ENCODE measurements around the gene DOK5. TPM values are rescaled to one million over a fixed set of nuclear protein-coding genes. Genes with fewer than 3 reads are reported as not detected.

DOK5 gene
- total and polyA plus RNA-seq, 2 donors (not counting 3 experiments of a cell fraction or from before 2014, with no cell fraction given): 3.5 to 14.2 TPM

DNA sequence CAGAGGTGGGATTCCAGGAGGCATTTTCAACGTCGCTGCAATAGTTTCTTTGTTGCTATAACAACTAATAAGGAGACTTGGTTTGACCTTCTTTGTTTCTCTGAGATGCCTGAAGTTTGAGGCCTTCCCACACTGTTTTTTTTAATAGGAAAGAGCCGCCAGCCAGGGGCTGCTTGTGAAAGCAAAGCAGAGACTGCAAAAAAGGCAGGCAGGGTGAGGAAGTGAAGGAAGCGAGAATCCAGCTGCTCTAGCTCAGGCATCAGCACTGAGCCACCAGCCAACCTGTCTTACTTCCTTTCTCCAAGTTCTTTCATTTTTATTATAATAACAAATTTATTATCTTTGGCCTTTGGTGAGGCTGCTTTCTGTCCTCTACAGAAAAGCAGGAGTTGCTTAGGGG, 179.1 kb downstream of the DOK5 start:
- no peaks in the 10 kb centered on the region for H3K9me3 ChIP-seq (replicated peaks; ENCODE audit: control insufficient read depth, insufficient read depth, low read length)
- BruUV-seq (replicated peaks): no TSS peak
- no peaks in the 10 kb centered on the region for H4K20me1 ChIP-seq (replicated peaks; ENCODE audit: control insufficient read depth, extremely low read depth, insufficient read depth, low read length)
- ChIA-PET POLR2A (no interaction called here), CTCF (no interaction called here)
- no peak overlapping the region for H3K27ac ChIP-seq (ENCODE audit: insufficient read depth, low read depth, low read length)
- H2AFZ ChIP-seq (ENCODE audit: low read depth, low read length): no peak overlapping the region
- H3K36me3 ChIP-seq (ENCODE audit: control insufficient read depth in 2 of 2, extremely low read depth in 1 of 2, insufficient read depth in 2 of 2, low read length in 2 of 2): no peaks in the 10 kb centered on the region
- H3K9me1 ChIP-seq (replicated peaks; ENCODE audit: control insufficient read depth, extremely low read depth, insufficient read depth, low read length): no peaks in the 10 kb centered on the region
- intact Hi-C loops (cut with micrococcal nuclease) (no loop called here), dilution Hi-C loops (cut with MboI; ENCODE audit: extremely low pct_ligation_motif_present, low sequenced_read_pairs) (no loop called here)
- TF ChIP-seq EZH2 (IDR thresholded peaks at IDR 0.05; ENCODE audit: borderline replicate concordance, low read depth, low read length, severe bottlenecking) (no peak), MYC (IDR thresholded peaks at IDR 0.05; ENCODE audit: low read depth, low read length) (no peak), POLR2A (IDR thresholded peaks at IDR 0.05; ENCODE audit: low read depth, low read length) (no peak), FOS (IDR thresholded peaks at IDR 0.05; ENCODE audit: borderline replicate concordance, insufficient read depth, low read length) (no peak), GATA2 (IDR thresholded peaks at IDR 0.05; ENCODE audit: insufficient read depth, insufficient read length, low read depth, low read length) (no peak), POLR2AphosphoS5 (IDR thresholded peaks at IDR 0.05; ENCODE audit: insufficient read depth, low read depth, low read length) (no peak), JUN (IDR thresholded peaks at IDR 0.05; ENCODE audit: borderline replicate concordance, insufficient read depth, insufficient read length, low read depth) (no peak)
- TF ChIP-seq, protein P1, sequence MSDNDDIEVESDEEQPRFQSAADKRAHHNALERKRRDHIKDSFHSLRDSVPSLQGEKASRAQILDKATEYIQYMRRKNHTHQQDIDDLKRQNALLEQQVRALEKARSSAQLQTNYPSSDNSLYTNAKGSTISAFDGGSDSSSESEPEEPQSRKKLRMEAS (IDR thresholded peaks at IDR 0.05; ENCODE audit: insufficient read depth, insufficient read length): no peak
- TF ChIP-seq, protein P2, sequence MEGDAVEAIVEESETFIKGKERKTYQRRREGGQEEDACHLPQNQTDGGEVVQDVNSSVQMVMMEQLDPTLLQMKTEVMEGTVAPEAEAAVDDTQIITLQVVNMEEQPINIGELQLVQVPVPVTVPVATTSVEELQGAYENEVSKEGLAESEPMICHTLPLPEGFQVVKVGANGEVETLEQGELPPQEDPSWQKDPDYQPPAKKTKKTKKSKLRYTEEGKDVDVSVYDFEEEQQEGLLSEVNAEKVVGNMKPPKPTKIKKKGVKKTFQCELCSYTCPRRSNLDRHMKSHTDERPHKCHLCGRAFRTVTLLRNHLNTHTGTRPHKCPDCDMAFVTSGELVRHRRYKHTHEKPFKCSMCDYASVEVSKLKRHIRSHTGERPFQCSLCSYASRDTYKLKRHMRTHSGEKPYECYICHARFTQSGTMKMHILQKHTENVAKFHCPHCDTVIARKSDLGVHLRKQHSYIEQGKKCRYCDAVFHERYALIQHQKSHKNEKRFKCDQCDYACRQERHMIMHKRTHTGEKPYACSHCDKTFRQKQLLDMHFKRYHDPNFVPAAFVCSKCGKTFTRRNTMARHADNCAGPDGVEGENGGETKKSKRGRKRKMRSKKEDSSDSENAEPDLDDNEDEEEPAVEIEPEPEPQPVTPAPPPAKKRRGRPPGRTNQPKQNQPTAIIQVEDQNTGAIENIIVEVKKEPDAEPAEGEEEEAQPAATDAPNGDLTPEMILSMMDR (IDR thresholded peaks at IDR 0.05; ENCODE audit: extremely low read depth in 1 of 2, insufficient read depth in 1 of 2, low read depth in 1 of 2, low read length in 2 of 2): no peak
- H3K79me2 ChIP-seq (ENCODE audit: control insufficient read depth, insufficient read depth, low read length): no peaks in the 10 kb centered on the region
- DNase-seq (ENCODE audit: low read depth, low spot score) (no peak), FAIRE-seq (no peak)
- peaks cover 0 to 5% of the 10 kb centered on the region in 2 experiments for H3K27me3 ChIP-seq (ENCODE audit: control insufficient read depth in 2 of 2, insufficient read depth in 2 of 2, low read length in 2 of 2)
- H3K4me3 ChIP-seq (replicated peaks in 1 of 3; ENCODE audit: insufficient read depth in 1 of 3, low read depth in 1 of 3, low read length in 3 of 3): no peak overlapping the region
- H3K4me1 ChIP-seq (ENCODE audit: control insufficient read depth, extremely low read depth, insufficient read depth, low read length): no peaks in the 10 kb centered on the region
- H3K9ac ChIP-seq (replicated peaks; ENCODE audit: extremely low read depth, insufficient read depth, low read length): no peak overlapping the region
- no peak overlapping the region for H3K4me2 ChIP-seq (ENCODE audit: insufficient read depth, low read length)
